HepG2 (cell line): ENCODE results near the gene NARF. TPM values are rescaled to one million over a fixed set of nuclear protein-coding genes. Genes with fewer than 3 reads are reported as not detected.

Experiments
- ATAC-seq: fragments of 200-7000 bp; cut with Tn5 transposase; 3 replicates; pipeline ENCODE4 v1.9.1; 2020; ENCODE audit warnings: mild to moderate bottlenecking, moderate library complexity
- BruUV-seq: library from RNA; stranded (reverse); fragments of 400-500 nt; replicated peaks from 2 replicates; lab custom pipeline; 2021; lab: Mats Ljungman, UMichigan
- CTCF ChIA-PET: fragments of 300-600 bp; formaldehyde crosslinking; extraction: SDS; loops from one replicate; lab custom pipeline; 2021; ENCODE audit warnings: low total read pairs, inconsistent platforms, low intra/inter-chr PET ratio; lab: Yijun Ruan, JAX
- POLR2A ChIA-PET: fragments of 350-600 bp; sonication (Branson Sonifier 250); formaldehyde crosslinking; loops from one replicate; lab custom pipeline; 2020; ENCODE audit warnings: antibody characterized with exemption, inconsistent platforms; lab: Yijun Ruan, JAX
- DNase-seq: peaks from one replicate; pipeline ENCODE4 v3.0.0-alpha.2; 2015; ENCODE audit warnings: low spot score
- FAIRE-seq: peaks from 3 replicates; lab custom pipeline; 2011; peaks lifted over from hg19 to GRCh38; lab: Jason Lieb, UNC
- H2AFZ ChIP-seq: one replicate; pipeline ENCODE4 v1.6.1; 2011; ENCODE audit warnings: low read length, inconsistent platforms
- H3K27ac ChIP-seq: fragments of 300-600 bp; 3 replicates; pipeline ENCODE4 v1.8.0; 2011; ENCODE audit warnings: mixed run types, mild to moderate bottlenecking, mixed read lengths, low read length, inconsistent platforms; ENCODE audit not compliant: insufficient read depth; ENCODE audit errors: extremely low read length
- H3K27me3 ChIP-seq, 2 experiments: fragments of 200-600 bp in 1 of 2; 2 replicates in 1 of 2; 3 replicates in 1 of 2; pipeline versions ENCODE4 v1.6.0 to v1.8.0; 2011; ENCODE audit warnings: low read length in 2 of 2, mild to moderate bottlenecking in 2 of 2, moderate library complexity in 2 of 2, inconsistent platforms in 1 of 2; ENCODE audit not compliant: insufficient read depth in 2 of 2, control insufficient read depth in 1 of 2
- H3K36me3 ChIP-seq, 2 experiments: fragments of 200-600 bp in 1 of 2; replicated peaks in 1 of 2; 2 replicates in 1 of 2; 3 replicates in 1 of 2; pipeline versions ENCODE4 v1.5.1 to v1.8.0; 2011; ENCODE audit warnings: low read length in 2 of 2, inconsistent platforms in 1 of 2; ENCODE audit not compliant: insufficient read depth in 2 of 2, control insufficient read depth in 1 of 2
- H3K4me1 ChIP-seq: 2 replicates; pipeline ENCODE4 v1.5.1; 2012; ENCODE audit warnings: low read length, inconsistent platforms; ENCODE audit not compliant: insufficient read depth
- H3K4me2 ChIP-seq: 2 replicates; pipeline ENCODE4 v1.6.0; 2011; ENCODE audit warnings: low read depth, low read length, inconsistent platforms
- H3K4me3 ChIP-seq, 3 experiments: fragments of 200-600 bp in 1 of 3; sonication (generic), shearing (Covaris generic) in 1 of 3; replicated peaks in 1 of 3; 2 replicates each; pipeline ENCODE4 v1.5.1; 2011 to 2016; ENCODE audit warnings: low read length in 3 of 3, inconsistent platforms in 2 of 3, low read depth in 2 of 3, mild to moderate bottlenecking in 2 of 3, control low read depth in 1 of 3, mixed read lengths in 1 of 3; ENCODE audit not compliant: insufficient read depth in 1 of 3
- H3K79me2 ChIP-seq: one replicate; pipeline ENCODE4 v1.6.1; 2011; ENCODE audit warnings: low read length, inconsistent platforms; ENCODE audit not compliant: insufficient read depth
- H3K9ac ChIP-seq: 2 replicates; pipeline ENCODE4 v1.6.0; 2011; ENCODE audit warnings: mild to moderate bottlenecking, low read depth, low read length, inconsistent platforms; ENCODE audit not compliant: insufficient read depth
- H3K9me3 ChIP-seq: 2 replicates; pipeline ENCODE4 v1.5.1; 2012; ENCODE audit warnings: mild to moderate bottlenecking, low read length
- H4K20me1 ChIP-seq: 2 replicates; pipeline ENCODE4 v1.6.0; 2011; ENCODE audit warnings: inconsistent platforms, mild to moderate bottlenecking, low read length, moderate library complexity; ENCODE audit not compliant: insufficient read depth
- ATM ChIP-seq: fragments of 450-650 bp; IDR thresholded peaks from 2 replicates; pipeline ENCODE4 v1.7.1; 2017; ENCODE audit warnings: mild to moderate bottlenecking, borderline replicate concordance
- BCL3 ChIP-seq: sonication (generic); formaldehyde crosslinking; IDR thresholded peaks from 2 replicates; pipeline ENCODE4 v1.5.1; 2020; ENCODE audit warnings: mild to moderate bottlenecking, missing genetic modification reagents, moderate library complexity
- BCLAF1 ChIP-seq: fragments of 450-650 bp; IDR thresholded peaks from 2 replicates; pipeline ENCODE4 v1.6.1; 2017; ENCODE audit warnings: mild to moderate bottlenecking
- FOXK1 ChIP-seq: sonication (generic); formaldehyde crosslinking; IDR thresholded peaks from 2 replicates; pipeline ENCODE4 v1.4.0; 2020; ENCODE audit warnings: low read depth, missing genetic modification reagents, borderline replicate concordance
- HMGXB3 ChIP-seq: sonication (generic); formaldehyde crosslinking; IDR thresholded peaks from 2 replicates; pipeline ENCODE4 v1.4.0; 2020; ENCODE audit warnings: missing genetic modification reagents, borderline replicate concordance
- IRF1 ChIP-seq: sonication (generic); formaldehyde crosslinking; IDR thresholded peaks from 2 replicates; pipeline ENCODE4 v1.4.0; 2020; ENCODE audit warnings: low read depth, mild to moderate bottlenecking, missing genetic modification reagents
- KDM6A ChIP-seq: IDR thresholded peaks from 2 replicates; pipeline ENCODE4 v1.6.1; 2016; ENCODE audit warnings: low read depth
- PHF21A ChIP-seq: sonication (generic); formaldehyde crosslinking; IDR thresholded peaks from 2 replicates; pipeline ENCODE4 v1.5.0; 2020; ENCODE audit warnings: mild to moderate bottlenecking, missing genetic modification reagents
- ZBTB8A ChIP-seq: sonication (generic); formaldehyde crosslinking; IDR thresholded peaks from 2 replicates; pipeline ENCODE4 v1.4.0; 2020; ENCODE audit warnings: mild to moderate bottlenecking, low read depth, missing genetic modification reagents, borderline replicate concordance
- ZFAT ChIP-seq: sonication (generic); formaldehyde crosslinking; conservative IDR thresholded peaks from 2 replicates; pipeline ENCODE4 v1.8.1; 2023; ENCODE audit warnings: missing genetic modification reagents, inconsistent platforms
- ZNF24 ChIP-seq: fragments of 450-650 bp; IDR thresholded peaks from 2 replicates; pipeline ENCODE4 v1.6.1; 2017; ENCODE audit warnings: antibody characterized with exemption, mild to moderate bottlenecking
- ZNF337 ChIP-seq: sonication (generic); formaldehyde crosslinking; IDR thresholded peaks from 2 replicates; pipeline ENCODE4 v1.5.1; 2020; ENCODE audit warnings: missing genetic modification reagents, low read depth, mild to moderate bottlenecking, borderline replicate concordance
- ZSCAN12 ChIP-seq: sonication (generic); formaldehyde crosslinking; IDR thresholded peaks from 2 replicates; pipeline ENCODE4 v1.9.0; 2021; ENCODE audit warnings: mild to moderate bottlenecking, missing genetic modification reagents
- WGBS: methylation state at CpG from one replicate; pipeline ENCODE4 v1.1.6; 2017; ENCODE audit warnings: low lambda C conversion rate; 5-methylcytosine and 5-hydroxymethylcytosine counted together
- in situ Hi-C: cut with HindIII; loops from 2 replicates; pipeline ENCODE4 v1.10.0; 2017; ENCODE audit warnings: low pct_unique_long_range_greater_than_20kb; ENCODE audit not compliant: extremely low pct_ligation_motif_present
- intact Hi-C: fragments of 100-400 bp; cut with micrococcal nuclease; formaldehyde crosslinking; loops from one replicate; pipeline ENCODE4 v1.10.0; 2022; ENCODE audit not compliant: unreplicated experiment
- polyA plus RNA-seq, 8 experiments: library from polyadenylated mRNA; depleted of rRNA in 3 of 8; stranded (reverse) in 7 of 8; unstranded in 1 of 8; fragments of >200 nt; fragmentation: Illumina TruSeq in 4 of 8; extraction: Trizol in 4 of 8; gene quantifications; 2 replicates each; pipeline versions ENCODE4 v1.2.1 to v1.2.3, GENCODE V29; 2011 to 2016; ENCODE audit warnings: low read depth in 4 of 8, missing spikeins in 1 of 8, mixed read lengths in 1 of 8; ENCODE audit not compliant: insufficient read depth in 1 of 8
- total RNA-seq, 5 experiments: library from RNA; depleted of rRNA; stranded (reverse); fragments of >200 nt; fragmentation: Illumina TruSeq; extraction: Trizol; gene quantifications; 2 replicates each; pipeline ENCODE4 v1.2.3, GENCODE V29; 2016; ENCODE audit warnings: low read depth in 1 of 5

NARF gene
- total and polyA plus RNA-seq, 2 of the 13 experiments (the other 11 are each of a cell fraction or from before 2014, with no cell fraction given), result 61.1 to 144 TPM

- POLR2A ChIA-PET, result no interaction called here
- H3K4me3 ChIP-seq, result peak within 1 kb of the TSS; percentile 73 to 98 (median 82)
- no peaks in the 10 kb centered on the region for H3K9me3 ChIP-seq
- H4K20me1 ChIP-seq, result no peaks in the 10 kb centered on the region
- CTCF ChIA-PET, result no interaction called here
- ATAC-seq, result peak; percentile 89
- H3K79me2 ChIP-seq, result peaks cover 13% of the 10 kb centered on the region
- H2AFZ ChIP-seq, result peak within 1 kb of the TSS; percentile 89
- in situ Hi-C loops, result no loop called here
- no peaks in the 10 kb centered on the region for H3K27me3 ChIP-seq
- H3K9ac ChIP-seq, result peak within 1 kb of the TSS; percentile 91
- H3K4me2 ChIP-seq, result peak within 1 kb of the TSS; percentile 82
- 1% methylated on average over 55 of the region's 91 CpGs for WGBS
- FAIRE-seq, result peak; percentile 62
- no TSS peak for BruUV-seq
- peaks cover 33% of the 10 kb centered on the region for H3K4me1 ChIP-seq
- intact Hi-C loops, result loop anchor here (1.0 kb wide), 1 partner anchor 8 kb away; the partner anchor contains the start of gene NARF
- no peaks in the 10 kb centered on the region for H3K36me3 ChIP-seq
- peak within 1 kb of the TSS; percentile 66 for H3K27ac ChIP-seq
- DNase-seq, result peak; percentile 84
- no peak for TF ChIP-seq ZBTB8A (CRISPR knock-in tag)
- TF ChIP-seq HMGXB3 (CRISPR knock-in tag), result peak; percentile 29; the same call in 1 of the 2 replicates
- peak; percentile 92; the same call in 1 of the 2 replicates for TF ChIP-seq BCL3 (CRISPR knock-in tag)
- peak; percentile 61; the same call in 1 of the 2 replicates for TF ChIP-seq PHF21A
- no peak for TF ChIP-seq KDM6A
- no peak for TF ChIP-seq BCLAF1
- TF ChIP-seq FOXK1 (CRISPR knock-in tag), result peak; percentile 59; the same call in 1 of the 2 replicates
- TF ChIP-seq ZSCAN12 (CRISPR knock-in tag), result no peak; the same call in 1 of the 2 replicates
- no peak for TF ChIP-seq ATM
- TF ChIP-seq ZNF24, result no peak
- TF ChIP-seq IRF1 (CRISPR knock-in tag), result peak; percentile 53; the same call in 1 of the 2 replicates
- TF ChIP-seq ZFAT (CRISPR knock-in tag), result no peak
- 0 out of 2 replicates have a peak, but pooled peaks have one; percentile 33 for TF ChIP-seq ZNF337 (CRISPR knock-in tag)
Observed at GRCh38 chr17:82450357-82451106, 8.0 kb upstream of the NARF start, which contains the start of gene CYBC1. Gene CYBC1 (minus strand): TSS chr17:82450752. CDS start chr17:82449254, 1,498 bp downstream.
